ENCODE measurements around the gene IP6K2.

IP6K2 gene

DNA sequence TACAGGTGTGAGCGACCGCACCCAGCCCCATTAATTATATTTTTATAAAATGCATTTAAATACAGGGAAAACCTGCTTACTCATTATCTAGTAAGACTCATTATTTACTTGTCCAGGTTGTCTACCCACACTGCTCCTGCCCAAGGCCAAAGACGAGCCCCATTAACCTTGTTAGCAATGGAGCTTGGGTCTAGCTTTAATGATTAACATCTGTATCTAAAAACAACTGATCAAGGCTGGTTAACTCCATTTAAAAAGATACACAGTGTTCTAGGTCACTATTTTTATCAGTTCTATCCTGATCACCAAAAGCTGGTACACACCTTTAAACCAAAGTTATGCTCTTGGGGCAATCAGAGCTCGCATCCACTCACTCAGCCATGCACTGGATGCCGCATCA lies 20.9 kb downstream of the IP6K2 start:
- peaks cover 2% of the 10 kb centered on the region; the same call in 1 of the 2 replicates for H3F3A ChIP-seq (ENCODE audit: control insufficient read depth, insufficient read depth)
- H3K27ac ChIP-seq (ENCODE audit: low read depth, low read length): no peak overlapping the region
- TF ChIP-seq, protein P1, sequence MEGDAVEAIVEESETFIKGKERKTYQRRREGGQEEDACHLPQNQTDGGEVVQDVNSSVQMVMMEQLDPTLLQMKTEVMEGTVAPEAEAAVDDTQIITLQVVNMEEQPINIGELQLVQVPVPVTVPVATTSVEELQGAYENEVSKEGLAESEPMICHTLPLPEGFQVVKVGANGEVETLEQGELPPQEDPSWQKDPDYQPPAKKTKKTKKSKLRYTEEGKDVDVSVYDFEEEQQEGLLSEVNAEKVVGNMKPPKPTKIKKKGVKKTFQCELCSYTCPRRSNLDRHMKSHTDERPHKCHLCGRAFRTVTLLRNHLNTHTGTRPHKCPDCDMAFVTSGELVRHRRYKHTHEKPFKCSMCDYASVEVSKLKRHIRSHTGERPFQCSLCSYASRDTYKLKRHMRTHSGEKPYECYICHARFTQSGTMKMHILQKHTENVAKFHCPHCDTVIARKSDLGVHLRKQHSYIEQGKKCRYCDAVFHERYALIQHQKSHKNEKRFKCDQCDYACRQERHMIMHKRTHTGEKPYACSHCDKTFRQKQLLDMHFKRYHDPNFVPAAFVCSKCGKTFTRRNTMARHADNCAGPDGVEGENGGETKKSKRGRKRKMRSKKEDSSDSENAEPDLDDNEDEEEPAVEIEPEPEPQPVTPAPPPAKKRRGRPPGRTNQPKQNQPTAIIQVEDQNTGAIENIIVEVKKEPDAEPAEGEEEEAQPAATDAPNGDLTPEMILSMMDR (IDR thresholded peaks at IDR 0.05; ENCODE audit: low read depth, low read length, poor library complexity, severe bottlenecking): no peak
- TF ChIP-seq EZH2phosphoT487 (IDR thresholded peaks at IDR 0.05; ENCODE audit: borderline replicate concordance, low read length): no peak
- no peaks in the 10 kb centered on the region for H3K27me3 ChIP-seq (ENCODE audit: control insufficient read depth, low read length)
- H3K9me3 ChIP-seq (ENCODE audit: control insufficient read depth, insufficient read depth, low read length): no peaks in the 10 kb centered on the region
- peaks cover 61% of the 10 kb centered on the region for H3K79me2 ChIP-seq (ENCODE audit: control insufficient read depth, low read length)
- H3K4me3 ChIP-seq (ENCODE audit: low read length): no peak overlapping the region
- peaks cover 7% of the 10 kb centered on the region; the same call in 1 of the 2 replicates for H4K20me1 ChIP-seq (ENCODE audit: control insufficient read depth, insufficient read depth, low read depth, low read length)
- H3K36me3 ChIP-seq (ENCODE audit: control insufficient read depth, low read length): peaks cover 62% of the 10 kb centered on the region
- no peaks in the 10 kb centered on the region for H3K9me2 ChIP-seq (replicated peaks; ENCODE audit: control insufficient read depth, low read length)
- no peaks in the 10 kb centered on the region for H3K4me1 ChIP-seq (ENCODE audit: control insufficient read depth, low read length)
- H3K4me2 ChIP-seq (ENCODE audit: low read length): no peak overlapping the region

DNA sequence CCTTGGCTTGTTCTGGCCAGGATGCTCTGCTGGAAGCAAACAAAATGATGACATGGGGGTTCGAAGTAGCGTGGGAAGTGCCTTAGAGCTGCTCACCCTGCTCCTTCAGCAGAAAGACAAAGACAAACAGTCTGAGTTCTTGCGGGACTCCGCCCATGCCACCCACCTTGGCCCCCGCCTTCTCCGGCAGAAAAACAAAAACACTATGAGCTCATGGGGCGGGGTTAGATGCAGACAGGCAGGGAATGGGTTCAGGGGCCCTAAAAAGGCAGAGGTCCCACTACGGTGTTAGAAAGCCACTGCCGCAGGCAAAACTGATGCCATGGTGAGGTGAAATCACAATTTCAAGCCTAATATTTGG lies 21.6 kb downstream of the IP6K2 start:
- Histone ChIP-seq H3K36me3 (ENCODE audit: control insufficient read depth, low read length) (peaks cover 67% of the 10 kb centered on the region), H4K20me1 (ENCODE audit: control insufficient read depth, insufficient read depth, low read depth, low read length) (peaks cover 7% of the 10 kb centered on the region; the same call in 1 of the 2 replicates), H3K9me2 (replicated peaks; ENCODE audit: control insufficient read depth, low read length) (no peaks in the 10 kb centered on the region), H3K79me2 (ENCODE audit: control insufficient read depth, low read length) (peaks cover 53% of the 10 kb centered on the region), H3K4me1 (ENCODE audit: control insufficient read depth, low read length) (no peaks in the 10 kb centered on the region), H3K4me2 (ENCODE audit: low read length) (no peak overlapping the region), H3K4me3 (ENCODE audit: low read length) (no peak overlapping the region), H3K27ac (ENCODE audit: low read depth, low read length) (no peak overlapping the region), H3K27me3 (ENCODE audit: control insufficient read depth, low read length) (no peaks in the 10 kb centered on the region), H3F3A (ENCODE audit: control insufficient read depth, insufficient read depth) (peaks cover 2% of the 10 kb centered on the region; the same call in 1 of the 2 replicates), H3K9me3 (ENCODE audit: control insufficient read depth, insufficient read depth, low read length) (no peaks in the 10 kb centered on the region)
- TF ChIP-seq, protein P1 (IDR thresholded peaks at IDR 0.05; ENCODE audit: low read depth, low read length, poor library complexity, severe bottlenecking): no peak
- no peak for TF ChIP-seq EZH2phosphoT487 (IDR thresholded peaks at IDR 0.05; ENCODE audit: borderline replicate concordance, low read length)

DNA sequence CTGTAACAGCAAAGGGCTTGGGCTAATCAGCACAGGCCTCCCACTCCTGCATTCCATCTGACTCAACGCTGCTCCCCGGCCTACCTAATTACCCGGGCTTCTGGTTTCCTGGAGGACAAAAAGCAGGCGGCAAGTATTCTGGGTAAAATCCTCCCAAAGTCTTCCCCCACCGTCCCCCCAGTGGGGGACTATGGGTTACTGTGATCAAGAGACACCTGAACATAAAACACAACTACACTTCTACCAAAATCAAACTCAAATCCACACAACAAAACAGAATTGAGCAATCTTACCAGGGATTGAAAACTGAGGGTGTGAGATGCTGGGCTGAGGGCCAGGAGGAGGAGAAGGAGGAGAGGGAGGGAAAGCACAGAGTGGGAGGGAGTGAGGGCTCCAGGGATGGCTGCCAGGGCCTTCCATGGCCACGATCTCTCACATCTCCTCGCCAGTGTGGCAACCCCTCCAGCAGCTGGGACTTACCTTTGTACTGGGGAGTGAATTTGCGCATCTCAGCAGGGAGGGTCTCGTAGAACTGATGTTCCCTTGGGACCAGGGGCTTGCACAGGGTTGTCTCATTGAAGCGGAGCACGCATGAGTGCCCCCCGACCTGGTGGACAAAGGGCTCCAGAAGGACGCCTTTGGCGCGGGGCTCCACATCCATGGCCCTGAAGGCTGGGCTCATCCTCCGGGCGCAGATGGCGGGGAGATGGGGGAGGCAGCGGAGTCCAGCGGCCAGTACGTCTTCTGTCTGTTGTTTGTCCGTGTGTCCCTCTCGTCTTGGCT lies 22.2 kb downstream of the IP6K2 start:
- TF ChIP-seq, protein P1 (IDR thresholded peaks at IDR 0.05; ENCODE audit: low read depth, low read length, poor library complexity, severe bottlenecking): no peak
- no peak for TF ChIP-seq EZH2phosphoT487 (IDR thresholded peaks at IDR 0.05; ENCODE audit: borderline replicate concordance, low read length)
- Histone ChIP-seq H3K27ac (ENCODE audit: low read depth, low read length) (no peak overlapping the region), H3K4me2 (ENCODE audit: low read length) (no peak overlapping the region), H3K27me3 (ENCODE audit: control insufficient read depth, low read length) (no peaks in the 10 kb centered on the region), H3K4me1 (ENCODE audit: control insufficient read depth, low read length) (no peaks in the 10 kb centered on the region), H3K9me3 (ENCODE audit: control insufficient read depth, insufficient read depth, low read length) (no peaks in the 10 kb centered on the region), H3K4me3 (ENCODE audit: low read length) (no peak overlapping the region), H4K20me1 (ENCODE audit: control insufficient read depth, insufficient read depth, low read depth, low read length) (peaks cover 7% of the 10 kb centered on the region; the same call in 1 of the 2 replicates), H3K79me2 (ENCODE audit: control insufficient read depth, low read length) (peaks cover 48% of the 10 kb centered on the region), H3K36me3 (ENCODE audit: control insufficient read depth, low read length) (peaks cover 73% of the 10 kb centered on the region), H3F3A (ENCODE audit: control insufficient read depth, insufficient read depth) (peaks cover 2% of the 10 kb centered on the region; the same call in 1 of the 2 replicates), H3K9me2 (replicated peaks; ENCODE audit: control insufficient read depth, low read length) (no peaks in the 10 kb centered on the region)
